Measurements from ENCODE around the gene DMRTB1. TPM values are rescaled to one million over a fixed set of nuclear protein-coding genes. Genes with fewer than 3 reads are reported as not detected.

The DMRTB1 gene
- total and polyA plus RNA-seq, 2 donors (not counting 1 experiment from before 2014, with no cell fraction given): not detected

- CTCF ChIA-PET: no interaction called here
- WGBS (ENCODE audit: insufficient coverage): no CpG with 5 or more reads among the region's 3 CpGs
- DNase-seq (no peak), ATAC-seq (ENCODE audit: low read depth) (no peak)
- H4K20me1 ChIP-seq (ENCODE audit: control insufficient read depth, insufficient read depth, low read length, poor library complexity, severe bottlenecking): no peaks in the 10 kb centered on the region
- H3K27me3 ChIP-seq (replicated peaks in 1 of 4; ENCODE audit: control extremely low read depth in 1 of 4, control insufficient read depth in 3 of 4, insufficient read depth in 4 of 4, low read length in 3 of 4): peaks cover 0 to 10% (median 3%) of the 10 kb centered on the region in 4 experiments
- H3K27ac Mint-ChIP-seq: no peak overlapping the region
- no peaks in the 10 kb centered on the region for H3K4me1 Mint-ChIP-seq
- intact Hi-C loops (cut with micrococcal nuclease): no loop called here
- POLR2A ChIA-PET: no interaction called here
- H3K9ac ChIP-seq (ENCODE audit: low read length): no peak overlapping the region
- H3K4me2 ChIP-seq (replicated peaks; ENCODE audit: low read depth, low read length, poor library complexity, severe bottlenecking): no peak overlapping the region
- no peaks in the 10 kb centered on the region for H3K9me3 Mint-ChIP-seq (ENCODE audit: insufficient read depth)
- TF ChIP-seq CTCF (IDR thresholded peaks at IDR 0.05) (no peak), EZH2 (IDR thresholded peaks at IDR 0.05; ENCODE audit: borderline replicate concordance, insufficient read depth, low read depth, low read length, poor library complexity, severe bottlenecking) (no peak)
- no peaks in the 10 kb centered on the region for H3K9me3 ChIP-seq (ENCODE audit: control extremely low read depth in 1 of 3, control insufficient read depth in 2 of 3, insufficient read depth in 1 of 3, low read length in 2 of 3)
- no peaks in the 10 kb centered on the region for H3K79me2 ChIP-seq (ENCODE audit: control insufficient read depth, insufficient read depth, low read length)
- no peak overlapping the region for H2AFZ ChIP-seq (ENCODE audit: insufficient read depth, low read depth, low read length, poor library complexity, severe bottlenecking)
- H3K4me3 ChIP-seq (ENCODE audit: control extremely low read depth in 1 of 5, extremely low read depth in 1 of 5, insufficient read depth in 1 of 5, low read depth in 2 of 5, low read length in 4 of 5): no peak overlapping the region
- no peaks in the 10 kb centered on the region for H3K4me1 ChIP-seq (ENCODE audit: control insufficient read depth in 2 of 2, insufficient read depth in 2 of 2, low read length in 2 of 2)
- H3K27ac ChIP-seq (ENCODE audit: low read length in 2 of 2): no peak overlapping the region
- no peak overlapping the region for H3K4me3 Mint-ChIP-seq
- H3K36me3 ChIP-seq (replicated peaks in 1 of 2; ENCODE audit: control extremely low read depth in 1 of 2, control insufficient read depth in 1 of 2, extremely low read depth in 1 of 2, insufficient read depth in 2 of 2, low read length in 1 of 2): no peaks in the 10 kb centered on the region
- peaks cover 18% of the 10 kb centered on the region for H3K27me3 Mint-ChIP-seq
Observed at GRCh38 chr1:53449021-53449420, 10.2 kb upstream of the DMRTB1 start.

- no peak overlapping the region for H3K9ac ChIP-seq (ENCODE audit: low read length)
- no peak overlapping the region for H3K27ac ChIP-seq (ENCODE audit: low read length in 2 of 2)
- Mint-ChIP-seq H3K27me3 (peaks cover 19% of the 10 kb centered on the region), H3K9me3 (ENCODE audit: insufficient read depth) (no peaks in the 10 kb centered on the region), H3K27ac (no peak overlapping the region), H3K4me1 (no peaks in the 10 kb centered on the region), H3K4me3 (no peak overlapping the region)
- H3K36me3 ChIP-seq (replicated peaks in 1 of 2; ENCODE audit: control extremely low read depth in 1 of 2, control insufficient read depth in 1 of 2, extremely low read depth in 1 of 2, insufficient read depth in 2 of 2, low read length in 1 of 2): no peaks in the 10 kb centered on the region
- peaks cover 0 to 10% (median 3%) of the 10 kb centered on the region in 4 experiments for H3K27me3 ChIP-seq (replicated peaks in 1 of 4; ENCODE audit: control extremely low read depth in 1 of 4, control insufficient read depth in 3 of 4, insufficient read depth in 4 of 4, low read length in 3 of 4)
- ChIA-PET CTCF (no interaction called here), POLR2A (no interaction called here)
- H3K4me2 ChIP-seq (replicated peaks; ENCODE audit: low read depth, low read length, poor library complexity, severe bottlenecking): no peak overlapping the region
- no peaks in the 10 kb centered on the region for H3K79me2 ChIP-seq (ENCODE audit: control insufficient read depth, insufficient read depth, low read length)
- WGBS (ENCODE audit: insufficient coverage): 85% methylated on average over 5 of the region's 8 CpGs
- intact Hi-C loops (cut with micrococcal nuclease): no loop called here
- no peaks in the 10 kb centered on the region for H4K20me1 ChIP-seq (ENCODE audit: control insufficient read depth, insufficient read depth, low read length, poor library complexity, severe bottlenecking)
- H3K4me3 ChIP-seq (ENCODE audit: control extremely low read depth in 1 of 5, extremely low read depth in 1 of 5, insufficient read depth in 1 of 5, low read depth in 2 of 5, low read length in 4 of 5): no peak overlapping the region
- ATAC-seq (ENCODE audit: low read depth) (no peak), DNase-seq (no peak)
- no peaks in the 10 kb centered on the region for H3K4me1 ChIP-seq (ENCODE audit: control insufficient read depth in 2 of 2, insufficient read depth in 2 of 2, low read length in 2 of 2)
- no peak overlapping the region for H2AFZ ChIP-seq (ENCODE audit: insufficient read depth, low read depth, low read length, poor library complexity, severe bottlenecking)
- no peaks in the 10 kb centered on the region for H3K9me3 ChIP-seq (ENCODE audit: control extremely low read depth in 1 of 3, control insufficient read depth in 2 of 3, insufficient read depth in 1 of 3, low read length in 2 of 3)
- TF ChIP-seq CTCF (IDR thresholded peaks at IDR 0.05): no peak
- no peak for TF ChIP-seq EZH2 (IDR thresholded peaks at IDR 0.05; ENCODE audit: borderline replicate concordance, insufficient read depth, low read depth, low read length, poor library complexity, severe bottlenecking)
Observed at GRCh38 chr1:53449693-53450092, 9.5 kb upstream of the DMRTB1 start.
